ENCODE measurements around the gene B3GALT5.

The B3GALT5 gene

DNA sequence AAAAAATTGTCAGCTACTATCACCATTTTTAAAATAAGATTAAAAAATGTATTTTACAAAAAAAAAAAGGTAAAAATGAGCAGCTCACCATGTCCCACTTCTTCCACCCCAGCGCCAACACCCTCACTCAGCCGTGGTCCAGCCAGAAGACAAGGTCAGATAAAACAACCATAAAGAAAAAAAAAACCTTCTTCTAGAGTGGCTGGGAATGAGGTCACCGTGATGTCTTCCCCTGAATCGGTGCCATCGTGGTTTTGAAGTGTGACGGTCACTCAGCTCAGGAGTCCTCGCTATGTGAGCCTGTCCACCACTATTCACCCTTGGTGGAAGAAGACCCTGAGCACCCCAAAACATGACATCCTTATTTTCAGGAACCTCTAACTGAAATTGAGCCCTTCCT is 38.1 kb downstream of the B3GALT5 start:
- TF ChIP-seq, protein P1, sequence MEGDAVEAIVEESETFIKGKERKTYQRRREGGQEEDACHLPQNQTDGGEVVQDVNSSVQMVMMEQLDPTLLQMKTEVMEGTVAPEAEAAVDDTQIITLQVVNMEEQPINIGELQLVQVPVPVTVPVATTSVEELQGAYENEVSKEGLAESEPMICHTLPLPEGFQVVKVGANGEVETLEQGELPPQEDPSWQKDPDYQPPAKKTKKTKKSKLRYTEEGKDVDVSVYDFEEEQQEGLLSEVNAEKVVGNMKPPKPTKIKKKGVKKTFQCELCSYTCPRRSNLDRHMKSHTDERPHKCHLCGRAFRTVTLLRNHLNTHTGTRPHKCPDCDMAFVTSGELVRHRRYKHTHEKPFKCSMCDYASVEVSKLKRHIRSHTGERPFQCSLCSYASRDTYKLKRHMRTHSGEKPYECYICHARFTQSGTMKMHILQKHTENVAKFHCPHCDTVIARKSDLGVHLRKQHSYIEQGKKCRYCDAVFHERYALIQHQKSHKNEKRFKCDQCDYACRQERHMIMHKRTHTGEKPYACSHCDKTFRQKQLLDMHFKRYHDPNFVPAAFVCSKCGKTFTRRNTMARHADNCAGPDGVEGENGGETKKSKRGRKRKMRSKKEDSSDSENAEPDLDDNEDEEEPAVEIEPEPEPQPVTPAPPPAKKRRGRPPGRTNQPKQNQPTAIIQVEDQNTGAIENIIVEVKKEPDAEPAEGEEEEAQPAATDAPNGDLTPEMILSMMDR (IDR thresholded peaks at IDR 0.05), result no peak
- peaks cover 28% of the 10 kb centered on the region for H3K9me3 Mint-ChIP-seq
- no peak for DNase-seq
- H3K27me3 Mint-ChIP-seq (ENCODE audit: low read depth, poor library complexity), result peaks cover 2% of the 10 kb centered on the region
- peaks cover 10% of the 10 kb centered on the region for H3K4me1 Mint-ChIP-seq
- H3K27ac Mint-ChIP-seq, result no peak overlapping the region
- peaks cover 35% of the 10 kb centered on the region for H3K36me3 Mint-ChIP-seq (ENCODE audit: low read depth)
- no peak overlapping the region for H3K4me3 Mint-ChIP-seq

DNA sequence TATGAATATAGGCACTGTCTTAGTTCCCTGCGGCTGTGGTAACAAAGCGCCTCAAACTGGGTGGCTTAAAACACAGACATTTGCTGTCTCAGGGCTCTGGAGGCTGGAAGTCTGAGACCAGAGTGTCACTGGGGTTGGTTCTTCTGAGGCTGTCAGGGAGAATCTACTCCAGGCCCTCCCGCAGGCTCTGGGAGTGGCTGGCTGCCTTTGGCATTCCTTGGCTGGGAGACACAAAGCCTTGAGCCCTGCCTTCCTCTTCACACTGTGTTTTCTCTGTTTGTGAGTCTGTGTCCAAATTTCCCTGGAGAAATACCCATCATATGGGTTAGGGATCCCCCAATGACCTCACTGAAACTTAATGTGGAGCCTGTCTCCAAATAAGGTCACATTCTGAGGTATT is 38.5 kb downstream of the B3GALT5 start:
- Mint-ChIP-seq H3K27me3 (ENCODE audit: low read depth, poor library complexity) (no peaks in the 10 kb centered on the region), H3K36me3 (ENCODE audit: low read depth) (peaks cover 35% of the 10 kb centered on the region), H3K27ac (no peak overlapping the region), H3K4me1 (peaks cover 7% of the 10 kb centered on the region), H3K9me3 (peaks cover 28% of the 10 kb centered on the region), H3K4me3 (no peak overlapping the region)
- TF ChIP-seq, protein P1 (IDR thresholded peaks at IDR 0.05), result no peak
- DNase-seq, result no peak

DNA sequence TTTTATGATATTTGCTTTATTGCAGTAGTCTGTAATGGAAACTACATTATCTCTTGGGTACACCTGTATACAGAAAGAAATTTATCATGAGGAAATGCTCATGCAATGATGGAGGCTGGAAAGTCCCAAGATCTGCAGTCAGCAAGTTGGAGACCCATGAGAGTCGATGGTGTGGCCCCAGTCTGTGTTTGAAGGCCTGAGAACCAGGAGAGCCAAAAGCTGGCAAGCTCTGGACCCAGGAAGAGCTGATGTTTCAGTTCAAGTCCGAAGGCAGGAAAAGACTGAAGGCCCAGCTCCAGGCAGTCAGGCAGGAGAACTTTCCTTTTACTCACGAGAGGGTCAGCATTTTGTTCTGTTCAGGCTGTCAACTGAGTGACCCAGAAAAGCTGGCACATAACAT is 42.2 kb downstream of the B3GALT5 start:
- DNase-seq, result no peak
- Mint-ChIP-seq H3K27ac (no peak overlapping the region), H3K9me3 (peaks cover 28% of the 10 kb centered on the region), H3K36me3 (ENCODE audit: low read depth) (peaks cover 30% of the 10 kb centered on the region), H3K27me3 (ENCODE audit: low read depth, poor library complexity) (no peaks in the 10 kb centered on the region), H3K4me1 (peaks cover 4% of the 10 kb centered on the region), H3K4me3 (no peak overlapping the region)
- TF ChIP-seq, protein P1 (IDR thresholded peaks at IDR 0.05), result no peak

DNA sequence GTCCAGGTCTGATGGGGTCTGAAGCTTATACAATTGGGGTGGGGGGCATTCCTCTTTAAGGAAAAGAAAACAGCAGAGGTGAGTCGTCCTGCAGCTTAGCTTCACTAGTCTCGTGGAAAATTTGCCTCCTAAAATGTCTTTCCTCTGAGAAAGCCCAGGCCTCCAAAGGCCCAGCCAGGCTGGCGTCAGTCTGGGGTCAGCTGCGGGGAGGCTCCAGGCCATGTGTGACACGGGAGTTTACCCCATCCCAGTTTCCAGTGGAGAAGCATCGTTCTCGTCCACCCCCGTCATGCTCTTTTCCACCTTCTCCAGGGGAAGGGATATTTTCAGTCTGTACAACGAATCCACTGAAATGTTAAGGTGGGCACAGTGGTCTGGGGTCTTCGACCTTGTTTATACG is 42.8 kb downstream of the B3GALT5 start:
- no peak for DNase-seq
- Mint-ChIP-seq H3K9me3 (peaks cover 28% of the 10 kb centered on the region), H3K27me3 (ENCODE audit: low read depth, poor library complexity) (no peaks in the 10 kb centered on the region), H3K36me3 (ENCODE audit: low read depth) (peaks cover 30% of the 10 kb centered on the region), H3K27ac (no peak overlapping the region), H3K4me3 (no peak overlapping the region), H3K4me1 (peaks cover 11% of the 10 kb centered on the region)
- TF ChIP-seq, protein P1 (IDR thresholded peaks at IDR 0.05), result no peak

DNA sequence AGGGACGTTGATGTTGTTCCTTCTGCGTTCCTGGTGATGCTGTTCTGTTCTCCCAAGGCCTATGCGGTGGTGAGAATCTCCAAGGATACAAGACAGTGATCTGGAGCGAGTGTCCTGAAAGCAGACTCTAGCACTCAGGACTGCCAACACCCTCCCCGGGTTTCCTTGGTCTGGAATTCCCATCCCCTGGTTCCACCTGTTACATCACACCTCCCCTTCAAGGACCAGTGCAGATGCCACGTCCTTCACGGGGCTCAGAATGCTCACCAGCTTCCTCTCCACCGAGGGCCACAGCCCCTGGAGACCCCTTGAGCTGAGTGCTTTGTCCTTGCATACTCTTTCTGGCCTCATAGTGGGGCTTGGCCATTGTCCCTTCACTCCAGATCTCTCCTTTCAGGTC is 43.5 kb downstream of the B3GALT5 start:
- H3K9me3 Mint-ChIP-seq, result peaks cover 28% of the 10 kb centered on the region
- DNase-seq, result no peak
- no peak overlapping the region for H3K27ac Mint-ChIP-seq
- no peak overlapping the region for H3K4me3 Mint-ChIP-seq
- TF ChIP-seq, protein P1 (IDR thresholded peaks at IDR 0.05), result no peak
- H3K36me3 Mint-ChIP-seq (ENCODE audit: low read depth), result peaks cover 26% of the 10 kb centered on the region
- H3K4me1 Mint-ChIP-seq, result peaks cover 14% of the 10 kb centered on the region
- H3K27me3 Mint-ChIP-seq (ENCODE audit: low read depth, poor library complexity), result peaks cover 2% of the 10 kb centered on the region

DNA sequence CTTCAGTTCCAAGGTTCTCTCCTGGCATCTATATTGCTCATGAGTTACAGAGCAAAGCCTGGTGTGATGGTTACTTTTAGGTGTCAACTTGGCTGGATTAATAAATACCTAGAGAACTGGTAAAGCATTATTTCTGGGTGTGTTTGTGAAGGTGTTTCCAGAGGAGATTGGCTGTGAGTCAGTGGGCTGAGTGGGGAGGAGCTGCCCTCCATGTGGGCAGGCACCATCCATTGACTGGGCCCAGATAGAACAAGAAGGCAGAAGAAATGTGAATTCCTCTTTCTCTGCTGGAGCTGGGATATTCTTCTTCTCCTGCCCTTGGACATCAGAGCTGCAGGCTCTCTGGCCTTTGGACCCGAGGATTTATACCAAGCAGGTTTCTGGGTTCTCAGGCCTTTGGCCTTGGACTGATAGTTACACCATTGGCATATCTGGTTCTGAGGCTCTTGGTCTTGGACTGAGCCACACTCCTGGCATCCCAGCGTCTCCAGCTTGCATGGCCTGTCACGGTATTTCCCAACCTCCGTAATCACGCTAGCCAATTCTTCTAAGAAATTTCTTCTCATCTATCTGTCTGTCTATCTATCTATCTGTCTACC is 44.5 kb downstream of the B3GALT5 start:
- H3K36me3 Mint-ChIP-seq (ENCODE audit: low read depth), result peaks cover 21% of the 10 kb centered on the region
- H3K4me1 Mint-ChIP-seq, result peaks cover 14% of the 10 kb centered on the region
- H3K4me3 Mint-ChIP-seq, result no peak overlapping the region
- H3K9me3 Mint-ChIP-seq, result peaks cover 19% of the 10 kb centered on the region
- peaks cover 2% of the 10 kb centered on the region for H3K27me3 Mint-ChIP-seq (ENCODE audit: low read depth, poor library complexity)
- TF ChIP-seq, protein P1 (IDR thresholded peaks at IDR 0.05), result no peak
- no peak overlapping the region for H3K27ac Mint-ChIP-seq
- DNase-seq, result no peak

All from nephron progenitor cell (in vitro differentiated cells).